ENCODE measurements around the gene TNFRSF11A. TPM values are rescaled to one million over a fixed set of nuclear protein-coding genes. Genes with fewer than 3 reads are reported as not detected.

Gene TNFRSF11A
- total RNA-seq, 2 donors from 2014 or later, result 13.7 to 35.6 TPM

DNA sequence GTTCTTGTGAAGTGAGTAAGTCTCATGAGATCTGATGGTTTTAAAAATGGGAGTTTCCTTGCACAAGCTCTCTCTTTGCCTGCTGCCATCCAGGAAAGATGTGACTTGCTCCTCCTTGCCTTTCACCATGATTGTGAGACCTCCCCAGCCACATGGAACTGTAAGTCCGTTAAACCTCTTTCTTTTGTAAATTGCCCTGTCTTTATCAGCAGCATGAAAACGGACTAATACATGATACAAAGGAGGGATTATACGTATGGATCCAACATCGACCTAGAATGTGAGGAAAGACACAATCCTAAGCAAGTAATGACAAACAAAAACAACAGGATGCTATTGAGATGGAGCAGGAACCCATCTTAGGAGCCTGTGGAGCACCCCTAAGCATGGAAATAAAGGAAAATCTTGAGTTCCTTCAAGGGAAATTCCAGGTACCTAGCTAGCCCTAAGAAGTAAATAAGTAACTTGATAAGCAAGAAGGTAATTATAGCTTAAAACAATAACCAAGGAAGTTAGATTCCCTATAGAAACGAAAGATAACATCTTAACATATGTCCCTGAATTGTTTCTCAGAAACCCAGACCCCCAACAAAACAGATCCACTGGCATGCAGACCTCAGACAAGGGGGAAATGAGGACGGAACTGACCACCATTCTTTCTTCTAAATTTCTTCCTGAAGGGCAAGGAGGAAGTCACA lies 1.5 kb upstream of the TNFRSF11A start:
- TF ChIP-seq, protein P1, sequence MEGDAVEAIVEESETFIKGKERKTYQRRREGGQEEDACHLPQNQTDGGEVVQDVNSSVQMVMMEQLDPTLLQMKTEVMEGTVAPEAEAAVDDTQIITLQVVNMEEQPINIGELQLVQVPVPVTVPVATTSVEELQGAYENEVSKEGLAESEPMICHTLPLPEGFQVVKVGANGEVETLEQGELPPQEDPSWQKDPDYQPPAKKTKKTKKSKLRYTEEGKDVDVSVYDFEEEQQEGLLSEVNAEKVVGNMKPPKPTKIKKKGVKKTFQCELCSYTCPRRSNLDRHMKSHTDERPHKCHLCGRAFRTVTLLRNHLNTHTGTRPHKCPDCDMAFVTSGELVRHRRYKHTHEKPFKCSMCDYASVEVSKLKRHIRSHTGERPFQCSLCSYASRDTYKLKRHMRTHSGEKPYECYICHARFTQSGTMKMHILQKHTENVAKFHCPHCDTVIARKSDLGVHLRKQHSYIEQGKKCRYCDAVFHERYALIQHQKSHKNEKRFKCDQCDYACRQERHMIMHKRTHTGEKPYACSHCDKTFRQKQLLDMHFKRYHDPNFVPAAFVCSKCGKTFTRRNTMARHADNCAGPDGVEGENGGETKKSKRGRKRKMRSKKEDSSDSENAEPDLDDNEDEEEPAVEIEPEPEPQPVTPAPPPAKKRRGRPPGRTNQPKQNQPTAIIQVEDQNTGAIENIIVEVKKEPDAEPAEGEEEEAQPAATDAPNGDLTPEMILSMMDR (conservative IDR thresholded peaks at IDR 0.05), result no peak
- peak overlapping the region; percentile 59 for H3K4me3 Mint-ChIP-seq

DNA sequence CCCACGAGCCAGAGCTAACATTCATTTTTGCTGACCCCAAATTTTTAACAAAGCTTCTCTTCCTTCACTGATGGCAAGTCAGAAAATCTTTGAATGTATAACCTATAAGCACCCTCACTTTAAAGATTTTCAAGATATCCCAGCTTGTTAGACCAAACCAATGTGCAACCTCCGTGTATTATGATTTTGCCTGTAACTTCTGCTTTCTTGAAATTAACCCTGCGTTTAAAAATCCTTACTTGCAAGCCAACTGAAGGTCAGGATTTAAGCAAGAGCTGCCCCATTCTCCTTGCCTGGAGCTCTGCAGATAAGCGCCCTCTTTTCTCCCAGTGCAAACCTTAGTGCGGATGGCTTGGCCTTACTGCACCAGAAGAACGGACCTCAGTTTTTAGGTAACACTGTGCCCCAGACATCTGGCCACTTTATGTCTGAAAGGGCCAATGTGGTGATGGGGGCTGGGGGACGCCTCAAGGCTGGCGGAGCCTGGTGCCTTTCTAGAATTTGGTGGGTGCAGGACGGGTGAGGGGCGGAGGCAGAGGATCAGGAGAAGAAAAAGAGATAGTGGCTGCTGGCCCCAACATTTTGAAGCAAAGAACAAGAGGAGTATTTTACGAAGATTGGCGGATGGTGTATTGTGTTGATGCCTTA lies 805 bp upstream of the TNFRSF11A start:
- peak overlapping the region; percentile 64 for H3K4me3 ChIP-seq (ENCODE audit: low read length)
- TF ChIP-seq, protein P1 (conservative IDR thresholded peaks at IDR 0.05), result no peak

More for the DNA sequence above, 1.5 kb upstream of the TNFRSF11A start:
- H3K9me3 ChIP-seq (ENCODE audit: control insufficient read depth, low read length), result no peaks in the 10 kb centered on the region
- 0 to 19% methylated on average over 3 to 6 of the region's 6 CpGs for WGBS, 2 experiments (ENCODE audit: insufficient coverage in 1 of 2, insufficient read length in 1 of 2)
- H3K27ac ChIP-seq (ENCODE audit: low read depth, low read length), result no peak overlapping the region
- peak overlapping the region; percentile 64 for H3K4me3 ChIP-seq (ENCODE audit: low read length)
- Mint-ChIP-seq H3K27ac (peak overlapping the region; percentile 54), H3K36me3 (ENCODE audit: low read depth) (no peaks in the 10 kb centered on the region), H3K4me1 (peaks cover 39% of the 10 kb centered on the region), H3K9me3 (no peaks in the 10 kb centered on the region), H3K27me3 (ENCODE audit: insufficient read depth) (peaks cover 29% of the 10 kb centered on the region)
- H3K36me3 ChIP-seq (ENCODE audit: control insufficient read depth, insufficient read depth, low read length), result no peaks in the 10 kb centered on the region
- DNase-seq, result no peak
- peaks cover 12% of the 10 kb centered on the region for H3K4me1 ChIP-seq (ENCODE audit: control insufficient read depth, insufficient read depth, low read length)
- no peak overlapping the region for H3K9ac ChIP-seq (ENCODE audit: extremely low read depth, low read length, poor library complexity, severe bottlenecking)
- no peaks in the 10 kb centered on the region for H3K27me3 ChIP-seq (ENCODE audit: control insufficient read depth, insufficient read depth, low read length, poor library complexity, severe bottlenecking)

DNA sequence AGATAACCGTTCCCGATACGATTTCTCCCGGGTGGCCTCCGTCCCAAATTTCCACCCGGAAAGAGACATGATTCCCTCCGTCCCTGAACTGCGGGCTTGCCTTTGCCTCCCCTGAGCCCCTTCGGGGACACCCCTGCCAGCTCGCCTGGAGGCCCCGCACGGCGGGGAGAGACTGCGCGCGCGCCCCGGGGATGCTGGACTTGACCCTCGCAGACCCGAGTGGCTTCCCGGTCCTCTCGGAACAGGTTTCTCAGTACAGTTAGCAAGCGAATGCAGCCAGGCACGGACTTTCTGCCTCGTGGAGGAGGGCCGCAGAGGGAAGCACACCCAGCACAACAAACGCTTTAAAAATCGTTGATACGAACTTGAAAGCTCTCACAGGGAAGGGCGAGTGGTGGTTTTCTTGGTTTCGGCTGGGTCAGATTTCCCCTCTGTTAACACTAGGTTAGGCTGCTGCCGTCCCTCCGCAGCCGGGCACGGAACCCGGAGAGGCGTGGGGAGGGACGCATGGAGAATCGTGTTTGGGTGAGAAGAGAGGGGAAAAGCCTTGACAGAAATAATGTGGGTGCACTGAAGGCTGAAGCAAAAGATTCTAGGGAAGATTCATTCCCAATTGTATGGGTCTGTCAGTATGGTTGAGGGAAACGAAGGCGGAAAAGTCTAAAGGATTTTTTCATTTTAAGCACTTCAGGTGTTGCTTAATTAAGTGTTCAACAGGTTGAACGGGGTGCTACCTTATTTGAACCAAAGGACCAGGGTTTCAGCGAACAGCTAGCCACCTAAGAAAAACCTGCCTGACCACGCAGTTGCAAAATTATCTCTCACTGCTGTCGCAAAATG lies 916 bp downstream of the TNFRSF11A start:
- H3K4me1 Mint-ChIP-seq, result peaks cover 59% of the 10 kb centered on the region
- peaks cover 31% of the 10 kb centered on the region for H3K27me3 Mint-ChIP-seq (ENCODE audit: insufficient read depth)
- TF ChIP-seq, protein P1 (conservative IDR thresholded peaks at IDR 0.05), result no peak
- H3K4me3 ChIP-seq (ENCODE audit: low read length), result peak overlapping the region; percentile 90
- H3K4me3 Mint-ChIP-seq, result peak overlapping the region; percentile 72
- no peaks in the 10 kb centered on the region for H3K9me3 ChIP-seq (ENCODE audit: control insufficient read depth, low read length)
- DNase-seq, result peak; percentile 72
- no peak overlapping the region for H3K27ac ChIP-seq (ENCODE audit: low read depth, low read length)
- H3K27me3 ChIP-seq (ENCODE audit: control insufficient read depth, insufficient read depth, low read length, poor library complexity, severe bottlenecking), result no peaks in the 10 kb centered on the region
- no peaks in the 10 kb centered on the region for H3K9me3 Mint-ChIP-seq
- WGBS, 2 experiments (ENCODE audit: insufficient coverage in 1 of 2, insufficient read length in 1 of 2), result 3 to 8% methylated on average over 25 to 45 of the region's 45 CpGs
- H3K36me3 ChIP-seq (ENCODE audit: control insufficient read depth, insufficient read depth, low read length), result no peaks in the 10 kb centered on the region
- peak overlapping the region; percentile 44 for H3K27ac Mint-ChIP-seq
- H3K9ac ChIP-seq (ENCODE audit: extremely low read depth, low read length, poor library complexity, severe bottlenecking), result peak overlapping the region; percentile 63
- no peaks in the 10 kb centered on the region for H3K36me3 Mint-ChIP-seq (ENCODE audit: low read depth)
- peaks cover 28% of the 10 kb centered on the region for H3K4me1 ChIP-seq (ENCODE audit: control insufficient read depth, insufficient read depth, low read length)

More for the DNA sequence above, 805 bp upstream of the TNFRSF11A start:
- no peak overlapping the region for H3K27ac ChIP-seq (ENCODE audit: low read depth, low read length)
- peaks cover 15% of the 10 kb centered on the region for H3K4me1 ChIP-seq (ENCODE audit: control insufficient read depth, insufficient read depth, low read length)
- Mint-ChIP-seq H3K4me1 (peaks cover 46% of the 10 kb centered on the region), H3K4me3 (peak overlapping the region; percentile 59), H3K9me3 (no peaks in the 10 kb centered on the region), H3K27ac (peak overlapping the region; percentile 54), H3K36me3 (ENCODE audit: low read depth) (no peaks in the 10 kb centered on the region), H3K27me3 (ENCODE audit: insufficient read depth) (peaks cover 29% of the 10 kb centered on the region)
- WGBS, 2 experiments (ENCODE audit: insufficient coverage in 1 of 2, insufficient read length in 1 of 2), result 65 to 80% methylated on average over 11 to 12 of the region's 12 CpGs
- H3K36me3 ChIP-seq (ENCODE audit: control insufficient read depth, insufficient read depth, low read length), result no peaks in the 10 kb centered on the region
- peak; percentile 67 for DNase-seq
- no peaks in the 10 kb centered on the region for H3K27me3 ChIP-seq (ENCODE audit: control insufficient read depth, insufficient read depth, low read length, poor library complexity, severe bottlenecking)
- no peak overlapping the region for H3K9ac ChIP-seq (ENCODE audit: extremely low read depth, low read length, poor library complexity, severe bottlenecking)
- no peaks in the 10 kb centered on the region for H3K9me3 ChIP-seq (ENCODE audit: control insufficient read depth, low read length)

All from endodermal cell (in vitro differentiated cells).